K562 (cell line): ENCODE measurements around the gene CYP11A1. TPM values are rescaled to one million over a fixed set of nuclear protein-coding genes. Genes with fewer than 3 reads are reported as not detected.

ENCODE experiments used
- E2F3 ChIP-seq: fragments of 250-450 bp; sonication (Bioruptor Pico); IDR thresholded peaks from 2 replicates; pipeline ENCODE4 v1.4.0; 2020; ENCODE audit warnings: mild to moderate bottlenecking
- ELF2 ChIP-seq: fragments of 250-450 bp; sonication (Bioruptor Pico); IDR thresholded peaks from 2 replicates; pipeline ENCODE4 v1.5.0; 2021; ENCODE audit warnings: mild to moderate bottlenecking
- ESRRB ChIP-seq: fragments of 250-450 bp; sonication (Bioruptor Pico); IDR thresholded peaks from 2 replicates; pipeline ENCODE4 v1.5.0; 2020; ENCODE audit warnings: mild to moderate bottlenecking, moderate library complexity, borderline replicate concordance
- FOS ChIP-seq: IDR thresholded peaks from 3 replicates; pipeline ENCODE4 v1.6.1; 2011; ENCODE audit not compliant: insufficient read length; ENCODE audit errors: extremely low read depth
- GTF2F1 ChIP-seq: IDR thresholded peaks from 2 replicates; pipeline ENCODE4 v1.6.1; 2011; ENCODE audit warnings: low read depth, low read length, improper control_type of control experiment
- KLF16 ChIP-seq: IDR thresholded peaks from 2 replicates; pipeline ENCODE4 v1.6.1; 2016; ENCODE audit warnings: antibody characterized with exemption
- NFATC3 ChIP-seq: fragments of 450-650 bp; IDR thresholded peaks from 2 replicates; pipeline ENCODE4 v1.6.1; 2017; ENCODE audit warnings: mild to moderate bottlenecking
- NFYB ChIP-seq: IDR thresholded peaks from 2 replicates; pipeline ENCODE4 v1.6.1; 2011; ENCODE audit warnings: mild to moderate bottlenecking, moderate library complexity; ENCODE audit not compliant: insufficient read length; ENCODE audit errors: extremely low read depth
- SNRNP70 ChIP-seq: fragments of 200-400 bp; formaldehyde crosslinking; optimal IDR thresholded peaks from 2 replicates; pipeline ENCODE3; 2017; ENCODE audit warnings: low read depth, low read length
- ZNF274 ChIP-seq: IDR thresholded peaks from 2 replicates; pipeline ENCODE4 v1.6.1; 2011; ENCODE audit warnings: low read depth, mild to moderate bottlenecking, low read length, moderate library complexity, borderline replicate concordance
- ZNF778 ChIP-seq: fragments of 450-650 bp; formaldehyde crosslinking; IDR thresholded peaks from 2 replicates; pipeline ENCODE4 v1.4.0; 2020; ENCODE audit warnings: mild to moderate bottlenecking, moderate library complexity
- ZNF785 ChIP-seq: fragments of 250-450 bp; sonication (Bioruptor Pico); IDR thresholded peaks from 2 replicates; pipeline ENCODE4 v1.4.0; 2020; ENCODE audit warnings: mild to moderate bottlenecking
- polyA plus RNA-seq, 8 experiments: library from polyadenylated mRNA; depleted of rRNA in 4 of 8; stranded (reverse) in 5 of 8; unstranded in 3 of 8; fragments of >200 nt; fragmentation: Nextera tagmentation in 2 of 8; fragmentation: Illumina TruSeq in 1 of 8; extraction: Ambion mirVana in 2 of 8; extraction: Trizol in 1 of 8; gene quantifications; 2 replicates each; pipeline versions ENCODE4 v1.2.1 to v1.2.3, GENCODE V29; 2011 to 2014; ENCODE audit warnings: inconsistent platforms in 1 of 8, missing spikeins in 1 of 8
- total RNA-seq, 7 experiments: library from RNA; depleted of rRNA in 6 of 7; stranded (reverse); fragments of >200 nt in 6 of 7; fragmentation: Illumina TruSeq in 2 of 7; extraction: Trizol in 2 of 7; gene quantifications; 2 replicates each; pipeline versions ENCODE4 v1.2.1 to v1.2.3, GENCODE V29; 2011 to 2021; ENCODE audit warnings: low replicate concordance in 1 of 7
- TF ChIP-seq, protein P1 (sequence below): fragments of 450-650 bp; formaldehyde crosslinking; IDR thresholded peaks from 2 replicates; pipeline ENCODE4 v1.4.0; 2022; ENCODE audit warnings: mild to moderate bottlenecking, moderate library complexity
- TF ChIP-seq, protein P2 (sequence below): fragments of 250-450 bp; sonication (Bioruptor Pico); IDR thresholded peaks from 2 replicates; pipeline ENCODE4 v1.4.0; 2020
- TF ChIP-seq, protein P3 (sequence below): fragments of 450-650 bp; IDR thresholded peaks from 2 replicates; pipeline ENCODE4 v1.6.1; 2018; ENCODE audit warnings: mild to moderate bottlenecking, low read depth; ENCODE audit not compliant: partially characterized antibody
- TF ChIP-seq, protein P4 (sequence below), 2 experiments: fragments of 200-800 bp in 1 of 2; sonication (Bioruptor generic) in 1 of 2; sonication (generic) in 1 of 2; formaldehyde crosslinking in 1 of 2; IDR thresholded peaks in 1 of 2; conservative IDR thresholded peaks in 1 of 2; 2 replicates each; pipeline versions ENCODE4 v1.5.0 to v1.6.1; 2016 to 2020; ENCODE audit warnings: missing compliant biosample characterization in 1 of 2, missing genetic modification characterization in 1 of 2, missing genetic modification reagents in 1 of 2
- TF ChIP-seq, protein P5 (sequence below): sonication (generic); formaldehyde crosslinking; IDR thresholded peaks from 2 replicates; pipeline ENCODE4 v1.8.0; 2023; ENCODE audit warnings: mild to moderate bottlenecking, missing genetic modification reagents
- TF ChIP-seq, protein P6 (sequence below): IDR thresholded peaks from 2 replicates; pipeline ENCODE4 v1.6.1; 2011; ENCODE audit not compliant: insufficient read length; ENCODE audit errors: extremely low read depth

Gene CYP11A1
- total and polyA plus RNA-seq, 9 of the 15 experiments (the other 6 are each of a cell fraction or from before 2014, with no cell fraction given): 0.06 to 0.24 (median 0.10) TPM; not detected in 4

DNA sequence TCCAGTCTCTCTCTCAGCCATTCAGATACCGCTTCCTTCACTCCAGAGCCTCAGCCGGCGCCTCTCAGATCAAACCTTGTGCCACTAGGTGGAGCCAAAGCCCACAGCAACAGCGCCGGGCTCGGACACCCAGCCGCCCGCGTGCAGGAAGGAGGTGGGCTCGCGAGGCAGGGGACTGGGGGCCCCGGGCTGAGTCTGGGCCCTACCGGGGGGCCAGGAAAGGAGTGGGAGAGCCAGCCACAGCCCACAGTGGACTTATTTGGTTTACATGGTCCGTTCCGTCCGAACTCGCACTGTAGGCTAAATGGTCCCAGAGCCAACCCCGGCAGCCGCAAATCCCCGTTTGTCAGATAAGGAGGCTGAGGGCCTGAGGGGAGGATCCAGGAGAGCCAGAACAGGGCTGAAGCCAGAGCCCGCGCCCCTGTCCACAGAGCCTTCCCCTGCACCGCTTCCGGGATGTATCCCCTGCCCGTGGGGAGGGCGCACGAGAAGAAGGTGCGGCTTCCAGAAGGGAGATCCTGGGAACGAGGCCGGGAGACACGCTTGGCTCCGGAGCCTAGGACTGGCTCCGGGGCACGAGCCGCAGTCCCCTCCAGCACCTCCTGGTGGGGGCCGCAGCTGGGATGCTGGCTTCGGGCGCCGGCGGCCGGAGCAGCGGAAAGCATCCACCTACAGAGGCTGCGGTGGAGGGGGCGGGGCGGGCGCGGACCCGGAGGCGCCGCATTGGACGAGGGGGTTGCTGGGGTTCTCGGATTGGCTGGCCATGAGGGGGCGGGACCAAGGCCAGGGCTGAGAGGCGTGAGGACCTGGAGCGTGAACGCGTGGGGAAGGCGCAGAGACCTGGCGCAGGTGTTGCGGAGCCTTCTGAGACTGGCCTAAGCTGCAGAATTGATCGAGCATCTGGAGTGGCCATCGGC lies 6.5 kb upstream of the CYP11A1 start (continued):
- no peak for TF ChIP-seq ESRRB (CRISPR knock-in tag)
- TF ChIP-seq, protein P1, sequence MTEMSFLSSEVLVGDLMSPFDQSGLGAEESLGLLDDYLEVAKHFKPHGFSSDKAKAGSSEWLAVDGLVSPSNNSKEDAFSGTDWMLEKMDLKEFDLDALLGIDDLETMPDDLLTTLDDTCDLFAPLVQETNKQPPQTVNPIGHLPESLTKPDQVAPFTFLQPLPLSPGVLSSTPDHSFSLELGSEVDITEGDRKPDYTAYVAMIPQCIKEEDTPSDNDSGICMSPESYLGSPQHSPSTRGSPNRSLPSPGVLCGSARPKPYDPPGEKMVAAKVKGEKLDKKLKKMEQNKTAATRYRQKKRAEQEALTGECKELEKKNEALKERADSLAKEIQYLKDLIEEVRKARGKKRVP: peak; percentile 24; the same call in 1 of the 2 replicates
- no peak for TF ChIP-seq NFATC3
- TF ChIP-seq E2F3 (CRISPR knock-in tag): no peak
- TF ChIP-seq SNRNP70: no peak
- TF ChIP-seq ZNF785 (CRISPR knock-in tag): no peak
- TF ChIP-seq, protein P2, sequence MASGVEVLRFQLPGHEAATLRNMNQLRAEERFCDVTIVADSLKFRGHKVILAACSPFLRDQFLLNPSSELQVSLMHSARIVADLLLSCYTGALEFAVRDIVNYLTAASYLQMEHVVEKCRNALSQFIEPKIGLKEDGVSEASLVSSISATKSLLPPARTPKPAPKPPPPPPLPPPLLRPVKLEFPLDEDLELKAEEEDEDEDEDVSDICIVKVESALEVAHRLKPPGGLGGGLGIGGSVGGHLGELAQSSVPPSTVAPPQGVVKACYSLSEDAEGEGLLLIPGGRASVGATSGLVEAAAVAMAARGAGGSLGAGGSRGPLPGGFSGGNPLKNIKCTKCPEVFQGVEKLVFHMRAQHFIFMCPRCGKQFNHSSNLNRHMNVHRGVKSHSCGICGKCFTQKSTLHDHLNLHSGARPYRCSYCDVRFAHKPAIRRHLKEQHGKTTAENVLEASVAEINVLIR (CRISPR knock-in tag): no peak
- TF ChIP-seq ELF2 (CRISPR knock-in tag): peak; percentile 54; the same call in 1 of the 2 replicates
- no peak for TF ChIP-seq GTF2F1
- TF ChIP-seq, protein P3, sequence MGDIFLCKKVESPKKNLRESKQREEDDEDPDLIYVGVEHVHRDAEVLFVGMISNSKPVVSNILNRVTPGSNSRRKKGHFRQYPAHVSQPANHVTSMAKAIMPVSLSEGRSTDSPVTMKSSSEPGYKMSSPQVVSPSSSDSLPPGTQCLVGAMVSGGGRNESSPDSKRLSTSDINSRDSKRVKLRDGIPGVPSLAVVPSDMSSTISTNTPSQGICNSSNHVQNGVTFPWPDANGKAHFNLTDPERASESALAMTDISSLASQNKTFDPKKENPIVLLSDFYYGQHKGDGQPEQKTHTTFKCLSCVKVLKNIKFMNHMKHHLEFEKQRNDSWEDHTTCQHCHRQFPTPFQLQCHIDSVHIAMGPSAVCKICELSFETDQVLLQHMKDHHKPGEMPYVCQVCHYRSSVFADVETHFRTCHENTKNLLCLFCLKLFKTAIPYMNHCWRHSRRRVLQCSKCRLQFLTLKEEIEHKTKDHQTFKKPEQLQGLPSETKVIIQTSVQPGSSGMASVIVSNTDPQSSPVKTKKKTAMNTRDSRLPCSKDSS: no peak
- TF ChIP-seq, protein P4, sequence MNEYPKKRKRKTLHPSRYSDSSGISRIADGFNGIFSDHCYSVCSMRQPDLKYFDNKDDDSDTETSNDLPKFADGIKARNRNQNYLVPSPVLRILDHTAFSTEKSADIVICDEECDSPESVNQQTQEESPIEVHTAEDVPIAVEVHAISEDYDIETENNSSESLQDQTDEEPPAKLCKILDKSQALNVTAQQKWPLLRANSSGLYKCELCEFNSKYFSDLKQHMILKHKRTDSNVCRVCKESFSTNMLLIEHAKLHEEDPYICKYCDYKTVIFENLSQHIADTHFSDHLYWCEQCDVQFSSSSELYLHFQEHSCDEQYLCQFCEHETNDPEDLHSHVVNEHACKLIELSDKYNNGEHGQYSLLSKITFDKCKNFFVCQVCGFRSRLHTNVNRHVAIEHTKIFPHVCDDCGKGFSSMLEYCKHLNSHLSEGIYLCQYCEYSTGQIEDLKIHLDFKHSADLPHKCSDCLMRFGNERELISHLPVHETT (CRISPR knock-in tag; conservative IDR thresholded peaks at IDR 0.05 in 1 of 2, IDR thresholded peaks at IDR 0.05 in 1 of 2): 0 out of 4 replicates have a peak, but pooled peaks of 1 of the 2 experiments have one; percentile 35
- TF ChIP-seq NFYB: peak; percentile 72
- TF ChIP-seq, protein P5, sequence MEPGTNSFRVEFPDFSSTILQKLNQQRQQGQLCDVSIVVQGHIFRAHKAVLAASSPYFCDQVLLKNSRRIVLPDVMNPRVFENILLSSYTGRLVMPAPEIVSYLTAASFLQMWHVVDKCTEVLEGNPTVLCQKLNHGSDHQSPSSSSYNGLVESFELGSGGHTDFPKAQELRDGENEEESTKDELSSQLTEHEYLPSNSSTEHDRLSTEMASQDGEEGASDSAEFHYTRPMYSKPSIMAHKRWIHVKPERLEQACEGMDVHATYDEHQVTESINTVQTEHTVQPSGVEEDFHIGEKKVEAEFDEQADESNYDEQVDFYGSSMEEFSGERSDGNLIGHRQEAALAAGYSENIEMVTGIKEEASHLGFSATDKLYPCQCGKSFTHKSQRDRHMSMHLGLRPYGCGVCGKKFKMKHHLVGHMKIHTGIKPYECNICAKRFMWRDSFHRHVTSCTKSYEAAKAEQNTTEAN: peak; percentile 66; the same call in 1 of the 2 replicates
- TF ChIP-seq, protein P6, sequence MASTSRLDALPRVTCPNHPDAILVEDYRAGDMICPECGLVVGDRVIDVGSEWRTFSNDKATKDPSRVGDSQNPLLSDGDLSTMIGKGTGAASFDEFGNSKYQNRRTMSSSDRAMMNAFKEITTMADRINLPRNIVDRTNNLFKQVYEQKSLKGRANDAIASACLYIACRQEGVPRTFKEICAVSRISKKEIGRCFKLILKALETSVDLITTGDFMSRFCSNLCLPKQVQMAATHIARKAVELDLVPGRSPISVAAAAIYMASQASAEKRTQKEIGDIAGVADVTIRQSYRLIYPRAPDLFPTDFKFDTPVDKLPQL: no peak
- no peak for TF ChIP-seq ZNF274
- TF ChIP-seq KLF16: 0 out of 2 replicates have a peak, but pooled peaks have one; percentile 14
- TF ChIP-seq FOS: peak; percentile 75
- TF ChIP-seq ZNF778 (CRISPR knock-in tag): no peak
